HS-27A (cell line): Measurements from ENCODE around the gene CLCN1.
"Not testable (repeated sequence)": the region's sequence is repeated elsewhere in the genome, so short reads cannot be mapped to it uniquely, and the experiment has no call there.

Source experiments
- DNase-seq: peaks from one replicate; pipeline ENCODE4 v3.0.0-alpha.2; 2012; ENCODE audit warnings: low read depth, missing footprints

CLCN1 gene

GRCh38 chr7:143315776-143316175 is at the start of gene CLCN1:
TSS of gene CLCN1 (plus strand) at chr7:143316111. CDS start at chr7:143316213, 102 bp downstream.
- no peak for DNase-seq

DNA sequence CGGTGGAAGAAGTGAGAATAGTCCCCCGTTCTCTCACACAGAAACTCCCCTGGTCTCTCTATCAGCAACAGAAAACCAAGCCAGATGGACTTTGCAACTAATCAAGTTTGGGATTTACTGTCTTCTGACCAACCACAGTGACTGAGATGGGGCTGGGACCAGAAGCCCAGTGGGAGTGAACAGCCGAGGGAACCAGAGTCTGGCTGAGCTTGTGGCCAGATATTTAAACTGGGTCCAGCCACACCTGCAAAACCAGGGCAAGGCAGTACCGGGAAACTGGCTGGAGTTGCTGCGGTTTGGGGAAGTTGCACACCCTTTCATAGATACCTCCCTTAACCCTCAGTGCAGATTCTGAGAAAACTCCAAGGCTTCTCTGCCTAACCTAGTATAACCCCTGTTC is 46.7 kb upstream of the CLCN1 start:
- no peak for DNase-seq

- DNase-seq, result no peak
Observed at GRCh38 chr7:143271240-143271639, 44.7 kb upstream of the CLCN1 start.

DNA sequence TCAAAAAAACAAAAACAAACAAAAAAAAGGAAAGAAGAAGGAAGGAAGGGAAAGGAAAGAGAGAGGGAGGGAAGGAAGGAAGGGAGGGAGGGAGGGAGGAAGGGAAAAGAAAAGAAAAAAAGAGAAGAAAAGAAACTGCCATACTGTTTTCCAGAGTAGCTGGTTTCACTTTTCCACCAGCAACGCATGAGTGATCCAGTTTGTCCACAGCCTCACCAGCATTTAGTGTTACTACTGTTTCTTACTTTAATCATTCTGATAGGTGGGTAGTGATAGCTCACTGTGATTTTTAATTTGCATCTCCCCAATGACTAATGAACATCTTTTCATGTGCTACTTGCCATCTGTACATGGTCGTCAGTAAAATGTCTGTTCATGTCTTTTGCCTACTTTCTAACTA is 43.0 kb upstream of the CLCN1 start:
- DNase-seq, result no peak

GRCh38 chr7:143279186-143280098 is 36.5 kb upstream of the CLCN1 start:
- no peak for DNase-seq

DNA sequence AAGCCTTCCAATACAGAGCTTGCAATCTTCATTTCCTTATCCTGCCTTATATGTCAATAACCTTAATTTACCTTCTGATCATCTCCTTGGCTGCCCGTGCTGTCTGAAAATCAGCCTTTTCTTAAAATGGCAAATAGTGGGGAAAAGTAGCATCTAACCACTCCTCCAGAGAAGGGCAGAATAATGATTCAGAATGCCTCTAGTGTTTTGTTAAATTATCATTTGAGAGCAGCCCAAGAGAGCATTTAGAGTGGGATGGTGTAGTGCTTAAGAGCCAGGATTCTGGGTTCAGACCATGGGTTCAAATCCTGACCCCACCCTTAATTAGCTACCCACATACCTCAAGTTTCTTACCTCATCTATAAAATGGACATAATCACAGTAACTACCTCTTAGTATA is 35.8 kb upstream of the CLCN1 start:
- no peak for DNase-seq

DNA sequence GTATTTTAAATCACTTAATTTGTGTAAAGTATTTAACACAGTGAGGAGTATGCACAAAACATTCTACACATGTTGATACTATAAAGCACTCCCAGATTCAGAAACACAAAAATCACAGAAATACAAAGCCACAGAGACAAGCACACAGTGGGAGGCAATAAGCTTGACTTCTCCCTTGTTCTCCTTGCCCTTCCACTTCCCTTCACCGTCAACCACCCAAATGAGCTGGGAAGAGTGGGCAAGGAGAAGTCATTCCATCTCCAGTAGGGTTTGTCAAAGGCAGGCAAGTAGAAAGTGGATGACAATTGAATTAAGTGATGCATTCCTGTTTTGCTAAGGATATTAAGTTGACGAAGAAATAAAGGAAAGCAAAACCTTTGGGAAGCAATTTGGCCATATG is 35.3 kb upstream of the CLCN1 start:
- no peak for DNase-seq

- DNase-seq, result no peak
Observed at GRCh38 chr7:143281529-143281928, 34.4 kb upstream of the CLCN1 start.

GRCh38 chr7:143282124-143282523 is 33.8 kb upstream of the CLCN1 start:
- DNase-seq, result no peak

DNA sequence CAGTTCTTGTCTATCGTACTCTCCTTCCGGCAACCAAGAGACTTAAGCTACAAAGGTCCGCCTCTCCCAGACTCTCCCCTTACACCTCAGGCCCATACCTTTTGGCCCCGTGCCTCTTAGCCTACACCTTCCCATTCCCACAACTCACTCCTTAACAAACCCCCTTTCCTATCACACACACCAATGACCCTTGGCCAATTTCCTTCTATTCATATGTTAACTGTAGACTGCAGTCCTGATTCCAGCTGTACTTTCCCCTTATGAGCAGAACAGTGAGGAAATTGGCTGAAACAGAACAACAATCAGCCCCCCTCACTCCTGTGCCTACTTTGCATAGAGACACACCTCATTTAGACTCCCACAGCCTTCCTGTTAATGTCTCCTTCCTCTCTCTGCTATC is 32.5 kb upstream of the CLCN1 start:
- DNase-seq, result no peak

- no peak for DNase-seq
Observed at GRCh38 chr7:143284591-143285469, 31.1 kb upstream of the CLCN1 start, which contains the start of gene TMEM139. TSS of gene TMEM139 (plus strand) at chr7:143284958. CDS start at chr7:143285958, 1,000 bp downstream.

- DNase-seq, result no peak
Observed at GRCh38 chr7:143285470-143285778, 30.5 kb upstream of the CLCN1 start.

GRCh38 chr7:143285806-143286521 is 29.9 kb upstream of the CLCN1 start:
- no peak for DNase-seq

DNA sequence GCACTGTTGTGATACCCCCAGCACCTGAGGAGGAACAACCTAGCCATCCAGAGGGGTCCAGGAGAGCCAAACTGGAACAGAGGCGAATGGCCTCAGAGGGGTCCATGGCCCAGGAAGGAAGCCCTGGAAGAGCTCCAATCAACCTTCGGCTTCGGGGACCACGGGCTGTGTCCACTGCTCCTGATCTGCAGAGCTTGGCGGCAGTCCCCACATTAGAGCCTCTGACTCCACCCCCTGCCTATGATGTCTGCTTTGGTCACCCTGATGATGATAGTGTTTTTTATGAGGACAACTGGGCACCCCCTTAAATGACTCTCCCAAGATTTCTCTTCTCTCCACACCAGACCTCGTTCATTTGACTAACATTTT is 29.4 kb upstream of the CLCN1 start:
- no peak for DNase-seq

DNA sequence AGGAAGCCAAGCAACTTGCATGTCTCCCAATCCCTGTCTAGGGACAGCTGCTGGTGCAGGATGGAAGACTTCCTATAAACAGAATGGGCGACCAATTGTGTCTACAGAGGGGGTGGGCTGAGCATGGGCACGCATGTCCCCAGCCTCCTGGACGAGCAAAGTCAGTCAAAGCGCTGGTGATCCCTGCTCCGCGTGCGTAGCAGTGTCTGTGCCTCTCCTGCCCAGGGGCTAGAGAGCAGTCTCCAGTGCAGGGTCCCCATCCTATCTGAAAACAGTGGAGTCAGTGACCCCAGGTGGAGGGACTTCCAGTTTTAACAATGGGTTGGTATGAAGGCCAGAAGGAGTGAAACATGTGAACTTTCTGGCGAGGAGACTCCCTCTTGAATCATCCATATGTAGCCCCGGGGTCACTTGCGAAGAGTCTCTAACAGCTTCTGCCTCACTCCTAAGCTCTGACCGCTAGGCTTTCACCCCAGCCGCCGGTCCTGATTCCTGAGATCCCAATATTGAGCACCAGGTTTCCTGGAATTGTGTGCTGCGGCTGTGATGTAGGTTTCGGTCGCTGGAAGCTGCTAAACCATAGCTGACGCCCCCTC is 28.5 kb upstream of the CLCN1 start:
- no peak for DNase-seq

DNA sequence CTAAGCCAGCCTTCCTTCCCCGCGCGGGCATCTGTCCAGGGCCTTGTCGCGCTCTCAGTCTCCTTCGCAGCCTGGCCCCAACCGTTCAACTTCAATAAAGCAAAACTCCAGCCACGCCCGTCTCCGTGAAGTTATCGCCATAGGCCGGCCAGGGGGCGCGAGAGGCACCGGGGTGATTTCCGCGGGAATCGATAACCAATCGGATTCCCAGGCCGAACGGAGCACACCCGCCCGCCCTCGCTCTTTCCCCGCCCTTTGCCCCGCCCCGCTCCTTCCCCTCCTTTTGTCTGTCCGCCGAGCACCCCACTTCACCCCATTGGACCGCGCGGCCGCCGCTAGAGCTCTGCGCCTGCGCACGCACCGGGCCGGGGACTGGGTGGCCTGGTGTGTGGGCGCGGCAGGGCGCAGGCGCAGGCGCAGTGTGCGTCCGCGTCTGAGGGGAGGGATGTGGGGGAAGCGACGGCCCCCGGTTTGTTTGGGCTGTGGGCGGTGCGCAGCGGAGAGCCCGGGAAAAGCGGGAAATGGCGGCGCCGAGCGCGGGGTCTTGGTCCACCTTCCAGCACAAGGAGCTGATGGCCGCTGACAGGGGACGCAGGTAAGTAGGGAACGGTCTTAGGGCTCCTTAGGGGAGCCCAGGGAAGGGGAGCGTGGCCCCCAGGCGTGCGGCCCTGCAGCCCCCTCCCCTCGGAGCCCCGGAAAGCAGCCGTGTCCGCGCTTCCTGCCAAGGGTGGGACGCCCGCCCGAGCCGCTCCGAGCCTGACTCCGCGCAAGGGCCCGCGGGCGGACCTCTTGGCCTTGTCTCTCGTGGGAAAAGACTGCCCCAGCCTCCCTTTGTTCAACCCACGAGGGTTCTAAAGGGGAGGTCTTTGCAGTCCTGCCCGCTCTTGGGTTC is 27.7 kb upstream of the CLCN1 start, which contains the start of gene CASP2:
TSS of gene CASP2 (plus strand) at position 417 of the 892 bp plus-strand sequence. CDS start at position 522, 105 bp downstream.
- DNase-seq, result peak; percentile 53

DNA sequence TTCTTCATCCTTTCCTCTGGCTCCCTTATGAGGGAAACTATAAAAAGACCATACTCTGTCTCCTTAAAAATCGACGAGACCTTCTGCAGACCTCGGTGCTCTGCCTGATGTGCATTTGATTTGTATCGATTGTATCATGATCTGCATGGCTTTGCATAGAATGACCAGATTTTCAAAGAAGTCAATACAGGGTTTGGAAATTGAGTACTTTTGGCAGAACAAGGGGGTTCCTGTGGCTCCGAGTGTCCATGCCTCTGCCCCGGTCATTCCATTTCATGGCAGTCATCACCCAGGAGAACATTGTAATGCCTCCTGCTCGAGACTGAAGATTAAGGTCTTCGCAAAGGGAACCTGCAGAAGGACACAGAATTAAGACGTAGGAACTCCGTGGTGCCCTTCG is 27.1 kb upstream of the CLCN1 start:
- DNase-seq, result no peak

- no peak for DNase-seq
Observed at GRCh38 chr7:143289421-143289820, 26.5 kb upstream of the CLCN1 start.

GRCh38 chr7:143289888-143290287 is 26.0 kb upstream of the CLCN1 start:
- not testable (repeated sequence) for DNase-seq

- DNase-seq, result no peak
Observed at GRCh38 chr7:143290293-143290692, 25.6 kb upstream of the CLCN1 start.

DNA sequence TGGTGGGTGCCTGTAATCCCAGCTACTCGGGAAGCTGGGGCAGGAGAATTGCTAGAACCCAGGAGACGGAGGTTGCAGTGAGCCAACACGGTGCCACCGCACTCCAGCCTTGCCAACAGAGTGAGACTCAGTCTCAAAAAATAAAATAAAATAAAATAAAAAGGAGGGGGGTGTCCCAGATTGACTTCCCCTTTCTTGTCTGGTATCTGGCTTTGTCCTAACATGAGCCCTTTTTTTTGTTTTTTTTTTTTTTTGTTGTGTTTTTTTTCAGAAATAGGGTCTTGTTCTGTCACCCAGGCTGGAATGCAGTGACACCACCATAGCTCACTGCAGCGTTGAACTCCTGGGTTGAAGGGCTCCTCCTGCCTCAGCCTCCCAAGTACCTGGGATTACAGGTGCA is 23.0 kb upstream of the CLCN1 start:
- DNase-seq, result no peak
